Stimulated activated CD4-positive, alpha-beta T cell treated with anti-CD3 and anti-CD28 coated beads, TNF-alpha, amount 100 ng/mL, for 24 hours (primary cell): ENCODE measurements around the gene PDZRN3.

Source experiments
- DNase-seq, 3 experiments: peaks; one replicate each; pipeline ENCODE4 v3.0.0-alpha.2; 2020; ENCODE audit warnings: low read depth in 3 of 3

The PDZRN3 gene

DNA sequence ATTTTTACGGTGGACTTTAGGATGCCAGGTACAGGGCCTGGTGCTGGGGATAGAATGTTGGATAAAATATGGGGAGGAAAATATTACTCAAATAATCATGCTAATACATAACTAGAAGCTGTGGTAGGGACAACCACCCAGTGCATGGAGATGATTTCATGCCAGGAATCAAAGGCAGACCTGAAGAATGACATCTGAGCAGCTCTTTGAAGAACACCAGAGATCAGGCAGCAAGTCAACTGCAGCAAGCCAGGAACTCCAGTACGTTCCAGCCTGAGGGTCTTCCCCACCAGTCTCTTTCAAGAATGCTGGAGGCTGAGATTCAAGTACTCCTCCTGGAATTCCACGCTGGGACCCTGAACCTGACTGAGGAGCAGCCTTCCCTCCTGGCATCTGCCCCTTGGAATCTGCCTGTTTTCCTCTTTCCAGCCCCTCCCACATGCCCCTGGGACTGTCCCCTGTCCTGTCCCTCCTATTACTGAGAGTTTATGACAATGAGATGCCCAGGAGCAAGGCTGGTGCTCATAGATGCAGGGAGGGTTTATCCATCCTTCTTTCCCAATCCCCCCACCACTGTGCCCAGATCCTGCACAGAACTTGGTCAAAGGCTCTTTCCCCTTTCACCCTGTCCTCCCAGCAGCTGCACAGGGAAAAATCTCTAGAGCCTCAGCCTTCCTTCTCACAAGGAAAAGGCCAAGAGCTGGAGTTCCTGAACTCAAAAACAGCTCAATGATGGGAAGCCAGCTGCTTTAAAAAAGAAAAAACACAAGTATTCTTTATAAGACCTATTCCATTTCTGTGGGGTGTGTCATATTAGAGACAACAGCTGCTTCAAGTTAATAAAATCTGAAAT, 68.0 kb downstream of the PDZRN3 start:
- DNase-seq = no peak

DNA sequence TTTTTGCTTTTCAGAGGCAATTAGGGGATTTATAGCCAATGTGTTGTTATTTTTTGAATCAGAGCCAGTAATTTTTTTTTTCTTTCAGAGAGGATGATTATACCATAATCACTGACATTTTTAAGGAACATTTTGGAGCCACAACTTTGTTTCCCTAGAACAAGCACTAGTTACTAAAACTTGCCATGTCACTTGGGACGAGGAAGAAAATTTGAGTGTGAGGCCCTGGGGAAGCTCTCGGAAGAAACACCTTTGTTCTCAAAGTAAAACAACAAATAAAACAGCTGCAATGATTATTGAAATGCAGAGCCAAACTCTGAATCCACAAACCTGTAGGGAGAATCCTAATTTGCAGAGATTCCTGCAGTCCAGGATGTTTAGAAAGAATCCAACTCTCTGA, 69.7 kb downstream of the PDZRN3 start:
- no peak for DNase-seq

GRCh38 chr3:73552700-73553099, 72.0 kb downstream of the PDZRN3 start:
- DNase-seq = no peak

DNA sequence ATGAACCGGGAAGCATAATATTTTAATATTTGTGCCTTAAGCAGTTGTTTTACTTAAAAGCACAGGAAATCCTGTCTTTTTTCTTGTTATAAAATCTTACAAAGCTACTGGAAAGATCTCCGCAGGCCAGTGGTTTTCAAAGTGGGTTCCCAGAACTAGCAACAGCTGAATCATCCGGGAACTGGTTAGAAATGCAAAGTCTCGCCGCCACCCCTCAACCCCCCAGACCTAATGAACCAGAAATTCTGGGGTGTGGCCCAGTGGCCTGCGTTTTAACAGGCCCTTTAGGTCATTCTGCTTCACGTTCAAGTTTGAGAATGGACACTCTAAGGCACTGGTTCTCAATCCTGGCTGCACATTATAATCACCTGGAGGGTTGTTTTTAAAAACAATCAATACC, 74.7 kb downstream of the PDZRN3 start:
- no peak for DNase-seq

DNA sequence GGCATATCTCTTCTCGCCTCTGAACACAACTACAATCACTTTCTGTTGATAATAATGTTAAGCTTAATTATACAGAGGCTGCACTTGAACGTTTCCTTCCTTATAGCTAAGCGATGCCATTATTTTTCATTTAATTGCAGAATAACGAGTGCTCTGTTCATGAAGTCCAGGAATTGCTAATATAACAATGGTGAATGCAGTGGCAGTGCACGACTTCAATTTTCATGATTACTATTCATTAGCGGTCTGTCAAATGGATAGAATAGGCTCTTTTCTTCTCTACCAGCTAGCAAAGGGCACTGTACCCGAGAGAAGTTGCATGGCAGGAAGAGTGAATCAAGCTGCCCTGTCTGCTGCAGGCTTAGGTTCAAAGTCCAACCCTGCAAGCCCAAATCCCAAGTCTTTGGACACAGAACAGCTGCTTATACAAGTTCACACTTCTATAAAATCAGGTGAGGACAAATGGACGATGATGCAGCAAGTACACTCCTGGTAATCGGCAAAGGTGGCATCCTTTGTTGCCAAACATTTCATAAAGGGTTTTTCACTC, 75.6 kb downstream of the PDZRN3 start:
- DNase-seq = no peak

DNA sequence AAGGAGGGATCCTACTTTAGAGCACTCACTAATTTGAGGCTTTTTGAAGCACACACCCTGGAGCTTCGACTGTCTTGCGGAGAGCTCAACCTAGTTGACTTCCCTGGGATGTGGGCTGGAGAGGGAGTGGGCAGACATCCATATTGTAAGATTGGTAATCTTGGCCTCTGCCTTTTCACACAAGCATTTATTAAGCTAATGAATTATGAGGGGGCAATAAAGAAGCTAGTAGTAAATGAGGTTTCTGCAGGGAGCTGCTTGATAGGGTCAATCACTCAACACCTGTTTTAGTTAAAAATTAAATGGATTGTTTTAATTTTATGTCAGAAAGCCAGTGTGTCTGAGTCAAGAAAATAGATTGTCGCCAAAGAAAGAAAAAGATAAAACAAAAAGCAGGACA, 76.3 kb downstream of the PDZRN3 start:
- no peak for DNase-seq

GRCh38 chr3:73547427-73548248, 77.1 kb downstream of the PDZRN3 start:
- no peak for DNase-seq

- no peak for DNase-seq
These were observed 77.8 kb downstream of the PDZRN3 start for GRCh38 chr3:73546961-73547360.

DNA sequence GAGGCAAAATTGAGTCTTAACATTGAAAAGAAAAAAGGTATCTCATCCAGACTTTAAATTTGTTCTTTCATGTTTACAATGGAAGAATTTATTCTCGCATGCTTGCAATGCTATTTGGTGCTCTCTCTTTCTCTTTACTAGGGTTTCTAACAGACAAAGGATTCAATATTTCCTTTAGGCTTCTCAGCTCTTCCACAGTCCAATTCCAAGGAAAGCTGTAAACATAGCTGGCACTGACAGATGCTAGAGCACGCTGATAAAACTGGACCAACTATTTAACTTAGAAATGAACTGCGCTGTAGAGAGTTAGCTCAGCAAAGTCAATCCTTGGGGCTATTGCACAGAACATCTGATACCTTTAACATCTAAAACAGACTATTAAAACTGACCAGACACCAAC, 81.3 kb downstream of the PDZRN3 start:
- no peak for DNase-seq

- DNase-seq = no peak
These were observed 82.6 kb downstream of the PDZRN3 start for GRCh38 chr3:73542136-73542535.

DNA sequence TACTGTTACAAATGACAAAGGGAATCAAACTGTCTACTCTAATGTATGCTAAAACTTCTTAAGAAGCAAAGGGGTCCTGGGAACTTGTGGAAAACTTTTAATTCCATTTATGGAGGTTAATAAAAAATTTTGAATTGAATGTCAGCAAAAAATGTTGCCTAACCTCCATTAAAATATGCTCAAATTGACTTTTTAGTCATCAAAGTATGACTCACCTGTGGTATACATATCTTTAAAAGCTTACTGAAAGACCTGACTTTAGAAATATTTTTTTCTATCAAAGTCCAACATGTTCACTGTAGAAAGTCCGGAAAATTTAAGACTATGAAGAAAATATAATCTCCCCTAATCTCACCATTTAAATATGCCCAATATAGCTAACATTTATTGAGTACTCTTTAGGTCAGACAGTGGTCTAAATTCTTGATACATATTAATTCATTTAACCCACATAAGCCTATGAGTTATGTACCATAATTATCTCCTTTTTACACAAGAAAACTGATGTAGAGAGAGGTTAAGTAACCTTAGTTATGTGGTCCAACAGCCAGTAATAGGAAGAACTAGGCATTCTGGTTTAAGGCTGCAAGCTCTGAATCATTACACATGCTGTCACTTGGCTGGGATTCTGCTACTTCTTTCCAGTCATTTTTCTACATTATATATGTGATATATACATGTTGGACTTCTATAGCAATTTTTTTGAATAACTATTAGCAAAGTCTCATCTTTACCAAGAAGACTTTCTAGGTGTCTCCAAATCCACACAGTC, 83.6 kb downstream of the PDZRN3 start:
- no peak for DNase-seq

- DNase-seq = no peak
These were observed 86.3 kb downstream of the PDZRN3 start for GRCh38 chr3:73538486-73538885.

GRCh38 chr3:73536952-73537351, 87.8 kb downstream of the PDZRN3 start:
- DNase-seq = no peak

- no peak for DNase-seq
These were observed 88.3 kb downstream of the PDZRN3 start for GRCh38 chr3:73536336-73536895.

DNA sequence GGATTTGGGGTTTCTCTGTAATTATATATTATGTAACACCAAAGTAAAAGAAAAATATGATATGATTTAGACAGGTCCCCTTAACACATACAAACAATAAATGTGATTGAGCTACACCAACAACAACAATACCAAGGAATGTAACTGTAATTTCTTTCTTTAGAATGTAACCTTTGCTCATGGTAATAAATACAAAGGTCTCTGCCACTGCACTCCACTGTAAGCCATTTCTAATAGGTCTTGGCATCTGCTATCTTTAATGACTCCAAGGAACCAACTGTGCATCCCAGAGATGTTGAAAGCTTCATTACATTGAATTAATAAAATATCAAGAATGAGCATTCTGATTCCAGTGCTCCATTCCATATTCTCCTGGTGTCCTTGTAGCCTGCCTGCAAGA, 88.8 kb downstream of the PDZRN3 start:
- no peak for DNase-seq

DNA sequence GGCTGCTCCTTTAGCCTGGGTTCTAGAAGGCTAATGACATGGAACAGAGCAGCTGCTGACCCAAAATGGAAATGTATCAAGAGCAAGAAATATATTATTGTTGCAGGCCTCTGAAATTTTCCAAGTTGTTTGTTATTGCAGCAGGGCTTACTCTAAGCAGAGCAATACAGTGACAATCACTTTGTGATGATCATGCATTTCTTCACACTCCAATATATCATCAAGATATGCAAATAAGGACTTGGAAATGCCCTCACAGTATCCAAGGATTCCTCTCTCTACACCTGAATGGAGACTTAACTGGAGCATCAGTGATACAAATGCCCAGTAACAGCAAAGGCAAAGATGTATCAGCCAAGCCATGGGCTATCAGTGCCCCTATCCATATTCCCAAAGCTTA, 89.6 kb downstream of the PDZRN3 start:
- DNase-seq = no peak

- DNase-seq = no peak
These were observed 94.7 kb downstream of the PDZRN3 start for GRCh38 chr3:73530022-73530396.

GRCh38 chr3:73529308-73530021, 95.3 kb downstream of the PDZRN3 start:
- DNase-seq = no peak

DNA sequence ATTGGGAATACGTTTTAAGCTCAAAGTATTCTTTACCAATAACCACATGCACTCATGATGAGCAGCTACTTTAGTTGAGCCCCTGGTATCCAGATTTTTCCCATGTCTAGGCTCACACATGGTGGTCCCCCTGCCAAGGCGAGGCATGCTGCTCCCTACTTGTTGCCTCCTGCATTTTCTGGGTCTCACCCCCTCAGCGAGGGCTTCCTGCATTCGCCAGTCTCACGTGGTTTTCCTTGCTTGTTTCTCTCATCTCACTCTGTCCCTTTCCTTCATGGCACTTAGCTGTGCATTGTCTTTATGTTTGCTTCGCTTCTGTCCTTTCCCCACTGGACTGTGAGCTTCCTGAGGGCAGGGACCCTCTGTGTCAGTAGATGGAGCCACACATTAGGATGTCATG, 99.2 kb downstream of the PDZRN3 start:
- DNase-seq = no peak

DNA sequence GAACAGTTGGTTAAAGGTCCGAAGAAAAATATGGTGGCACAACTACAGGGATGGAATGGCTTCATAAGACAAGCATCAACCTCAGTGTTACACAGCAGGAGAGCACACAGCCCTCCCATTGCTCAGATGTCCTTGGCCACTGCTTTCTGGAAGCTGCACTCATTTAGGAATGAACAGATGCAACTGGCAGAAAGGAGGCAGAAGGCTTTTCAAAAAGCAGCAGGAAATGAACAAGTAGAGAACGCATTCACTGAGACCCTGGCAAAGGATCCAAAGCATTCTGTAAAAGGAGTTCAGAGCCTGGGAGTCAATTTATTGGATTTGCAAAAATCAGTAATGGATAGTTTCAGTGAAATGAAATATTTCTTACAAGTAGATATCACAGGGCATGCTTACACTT, 101.1 kb downstream of the PDZRN3 start:
- no peak for DNase-seq

- DNase-seq = no peak
These were observed 102.9 kb downstream of the PDZRN3 start for GRCh38 chr3:73521734-73522336.
